GM19035 (cell line): Measurements from ENCODE around the gene FHIP1B.

Experiments used
- ATAC-seq: cut with Tn5 transposase; IDR thresholded peaks from one replicate; pipeline ENCODE4 v1.9.1; 2021; ENCODE audit not compliant: unreplicated experiment

Gene FHIP1B

DNA sequence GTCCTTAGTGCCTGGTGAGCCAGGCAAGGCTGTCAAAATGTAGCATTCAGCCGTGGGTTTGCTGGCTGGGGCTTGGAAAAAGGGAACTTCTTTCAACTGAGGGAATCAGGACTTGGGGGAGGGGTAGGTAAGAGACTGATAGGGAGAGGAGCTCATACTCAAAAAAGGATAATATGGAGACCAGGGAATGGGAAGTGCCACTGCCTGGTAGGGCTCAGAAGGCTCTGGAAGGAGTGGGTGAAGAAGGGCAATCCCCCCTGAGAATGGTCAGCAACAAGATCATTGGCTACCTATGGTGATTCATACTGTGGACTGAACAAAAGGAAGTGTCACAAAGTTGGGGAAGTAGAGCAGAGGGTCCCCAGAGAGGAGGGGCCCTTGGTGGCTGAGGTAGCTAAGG is 6.3 kb upstream of the FHIP1B start:
- ATAC-seq, result no peak

DNA sequence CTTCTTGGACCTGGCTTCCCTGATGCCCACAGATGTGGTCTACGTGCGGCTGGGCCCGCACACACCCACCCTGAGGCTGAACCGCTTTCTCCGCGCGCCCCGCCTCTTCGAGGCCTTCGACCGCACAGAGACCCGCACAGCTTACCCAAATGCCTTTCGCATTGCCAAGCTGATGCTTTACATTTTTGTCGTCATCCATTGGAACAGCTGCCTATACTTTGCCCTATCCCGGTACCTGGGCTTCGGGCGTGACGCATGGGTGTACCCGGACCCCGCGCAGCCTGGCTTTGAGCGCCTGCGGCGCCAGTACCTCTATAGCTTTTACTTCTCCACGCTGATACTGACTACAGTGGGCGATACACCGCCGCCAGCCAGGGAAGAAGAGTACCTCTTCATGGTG is 5.7 kb upstream of the FHIP1B start:
- no peak for ATAC-seq

DNA sequence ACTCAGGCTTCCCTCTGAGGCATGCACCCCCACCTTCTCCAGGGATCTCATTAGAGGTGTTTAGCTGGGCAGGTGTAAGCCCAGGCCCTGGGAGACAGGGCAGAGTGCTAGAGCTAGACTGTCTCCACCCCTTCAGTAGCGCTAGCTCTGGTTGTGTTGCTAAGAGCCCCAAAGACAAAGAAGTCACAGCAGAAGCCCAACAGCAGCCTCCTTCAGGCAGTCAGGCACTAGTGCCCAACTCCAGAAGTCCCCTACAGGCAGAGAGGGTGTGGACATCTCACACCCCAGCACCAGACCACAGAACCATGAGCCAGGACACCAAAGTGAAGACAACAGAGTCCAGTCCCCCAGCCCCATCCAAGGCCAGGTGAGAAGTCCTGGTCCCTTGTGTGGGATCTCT is 4.5 kb upstream of the FHIP1B start, which contains the start of gene CNGA4:
CNGA4 (plus strand) TSS at position 188 of the 400 bp plus-strand sequence; CDS start at position 306, 118 bp downstream.
- ATAC-seq, result no peak

DNA sequence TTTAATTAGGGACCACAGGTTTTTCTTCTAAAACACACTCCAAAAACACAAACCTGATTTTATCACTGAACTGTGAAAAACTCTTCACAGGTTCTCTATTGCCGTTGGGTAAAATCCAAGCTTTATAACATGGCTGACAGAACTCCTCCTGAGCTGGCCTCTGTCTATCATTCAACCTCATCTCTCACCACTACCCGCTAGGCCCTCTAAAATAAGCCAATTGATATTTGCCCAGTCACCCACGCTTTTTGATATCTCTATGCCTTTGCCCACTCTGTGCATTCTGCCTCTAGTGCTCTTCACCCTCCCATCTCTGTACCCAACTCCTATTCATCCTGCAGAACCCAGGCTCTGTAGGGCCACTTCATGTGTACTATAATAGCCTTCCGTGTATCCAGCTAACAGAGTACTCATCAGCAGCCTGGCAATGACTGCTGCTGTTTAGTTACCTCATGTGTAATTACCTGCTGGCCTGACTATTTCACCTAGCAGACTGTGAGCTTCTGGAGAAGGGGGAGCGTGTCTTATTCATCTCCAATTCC is 3.4 kb upstream of the FHIP1B start:
- ATAC-seq, result no peak

DNA sequence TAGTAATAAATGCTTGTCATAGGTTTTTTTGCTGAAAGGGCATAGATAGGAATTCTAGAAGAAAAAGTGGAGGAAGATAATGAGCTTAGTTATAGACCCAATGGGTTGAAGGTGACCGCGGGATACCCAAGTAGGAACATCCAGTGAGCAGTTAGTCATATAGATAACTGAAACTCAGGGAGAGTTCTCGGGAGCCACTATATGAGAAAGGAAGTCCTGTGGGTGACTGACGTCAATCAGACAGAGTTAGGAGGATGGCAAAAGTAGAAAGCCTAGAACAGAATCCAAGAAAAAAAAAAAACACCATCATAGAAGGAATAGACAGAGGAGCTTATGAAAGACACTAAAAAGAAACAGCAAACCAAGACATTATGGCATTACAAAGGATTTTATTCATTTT is 2.8 kb upstream of the FHIP1B start:
- no peak for ATAC-seq

DNA sequence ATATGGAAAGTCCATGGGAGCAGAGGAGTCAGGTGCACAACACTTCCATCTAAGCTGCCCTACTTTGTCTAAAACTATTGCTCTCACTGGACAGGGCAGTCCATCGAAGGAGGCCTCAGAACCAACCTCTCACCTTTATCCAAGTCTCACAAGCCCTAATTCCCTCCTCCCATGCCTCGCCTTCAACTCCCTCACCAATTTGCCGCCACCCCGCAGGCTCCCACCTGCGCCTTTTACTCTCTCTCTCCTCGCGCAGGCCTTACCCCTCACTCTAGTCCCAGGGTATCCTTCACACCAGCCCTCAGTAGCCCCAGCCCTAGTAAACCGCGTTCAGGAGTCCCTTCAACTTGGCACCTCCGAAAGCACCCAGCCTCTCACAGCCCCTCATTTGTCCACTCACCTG is 451 bp downstream of the FHIP1B start:
- ATAC-seq, result no peak

DNA sequence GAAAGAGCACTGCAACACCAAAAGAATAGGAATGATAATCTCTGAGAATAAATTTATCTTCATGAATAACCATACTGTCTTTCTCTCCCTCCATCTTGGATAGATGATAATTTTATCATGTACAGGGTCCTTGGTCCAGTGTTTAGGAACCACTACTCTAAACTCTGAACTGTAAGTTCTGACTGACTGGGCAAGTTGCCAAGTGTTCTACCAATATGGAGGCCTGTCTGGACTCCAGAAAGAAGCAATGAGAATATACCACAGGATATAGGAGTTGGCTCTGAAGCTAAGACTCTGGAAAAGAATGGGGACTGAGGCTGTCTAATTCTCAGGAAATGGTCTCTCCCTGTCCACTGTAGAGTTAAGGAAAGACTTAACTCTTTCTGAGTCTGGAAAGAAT is 1.5 kb downstream of the FHIP1B start:
- no peak for ATAC-seq

DNA sequence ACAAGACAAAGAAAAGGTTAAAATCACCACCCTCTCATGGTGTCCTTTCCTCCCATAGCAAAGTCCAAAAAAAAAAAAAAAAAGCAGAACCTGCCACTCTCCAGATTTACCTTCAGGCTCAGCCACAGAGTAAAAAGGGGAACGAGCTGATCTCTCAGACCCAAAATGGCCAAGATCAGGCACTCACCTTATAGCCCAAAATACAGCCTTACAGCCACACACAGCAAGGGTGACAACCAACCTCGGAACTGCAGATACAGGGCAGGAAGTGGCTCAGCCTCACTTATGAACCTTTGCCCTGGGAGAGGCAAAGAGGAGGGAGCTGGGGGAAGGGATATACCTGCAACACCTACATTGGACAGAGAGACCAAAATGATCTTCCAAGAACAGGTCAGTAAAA is 4.5 kb downstream of the FHIP1B start:
- ATAC-seq, result no peak

DNA sequence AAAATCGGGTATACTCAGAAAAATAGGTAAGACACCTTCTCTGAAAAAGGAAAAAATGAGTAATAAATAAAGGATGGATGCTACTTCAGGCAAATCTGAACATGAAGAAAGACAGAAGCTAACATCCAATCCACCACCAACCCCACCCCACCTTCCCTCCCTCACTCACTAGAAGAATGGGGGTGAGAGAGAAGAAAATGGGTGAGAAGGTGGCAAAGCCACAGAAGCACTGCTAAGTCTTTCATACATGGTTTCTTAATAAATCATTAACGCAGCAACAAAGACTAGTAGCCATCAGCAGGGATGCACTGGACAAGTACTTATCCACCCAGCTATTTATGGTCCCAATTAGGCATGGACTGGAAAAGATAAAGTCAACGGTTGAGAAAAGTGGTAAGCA is 5.9 kb downstream of the FHIP1B start:
- ATAC-seq, result no peak

DNA sequence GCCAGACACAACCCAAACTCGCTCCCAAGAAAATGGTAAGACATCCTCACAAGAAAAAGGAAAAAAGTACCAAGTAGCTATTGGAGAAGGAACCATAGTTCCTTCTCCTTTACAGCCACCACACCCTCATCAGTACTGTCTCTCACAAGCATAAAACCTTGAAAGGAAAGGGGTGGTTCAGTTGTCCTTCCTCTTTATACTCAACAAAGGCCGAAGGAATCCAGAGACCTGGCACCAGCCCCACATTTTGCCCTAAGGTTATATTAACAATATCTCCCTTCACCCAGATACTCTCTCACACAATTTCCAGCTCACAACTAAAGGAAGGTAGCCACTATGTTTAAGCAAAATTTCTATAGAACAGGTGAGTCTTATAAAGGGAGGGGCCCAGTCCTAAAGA is 8.5 kb downstream of the FHIP1B start:
- no peak for ATAC-seq

DNA sequence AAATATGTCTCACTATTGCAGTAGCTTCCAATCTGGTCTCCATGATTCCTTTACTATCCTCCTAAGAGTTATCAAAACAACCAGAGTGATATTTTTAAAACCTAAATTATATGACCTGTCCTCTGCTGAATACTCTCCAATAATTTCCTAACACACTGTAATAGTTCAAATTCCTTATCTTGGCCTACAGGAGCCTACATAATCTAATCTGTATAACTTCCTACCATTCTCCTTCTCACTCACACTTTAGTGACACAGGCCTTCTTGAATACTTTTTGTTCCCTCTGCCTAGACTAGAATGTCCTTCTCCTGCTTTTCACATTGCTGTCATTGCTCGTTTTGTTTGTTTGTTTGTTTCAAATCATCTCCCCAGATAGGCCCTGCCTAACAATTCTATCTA is 9.4 kb downstream of the FHIP1B start:
- no peak for ATAC-seq

DNA sequence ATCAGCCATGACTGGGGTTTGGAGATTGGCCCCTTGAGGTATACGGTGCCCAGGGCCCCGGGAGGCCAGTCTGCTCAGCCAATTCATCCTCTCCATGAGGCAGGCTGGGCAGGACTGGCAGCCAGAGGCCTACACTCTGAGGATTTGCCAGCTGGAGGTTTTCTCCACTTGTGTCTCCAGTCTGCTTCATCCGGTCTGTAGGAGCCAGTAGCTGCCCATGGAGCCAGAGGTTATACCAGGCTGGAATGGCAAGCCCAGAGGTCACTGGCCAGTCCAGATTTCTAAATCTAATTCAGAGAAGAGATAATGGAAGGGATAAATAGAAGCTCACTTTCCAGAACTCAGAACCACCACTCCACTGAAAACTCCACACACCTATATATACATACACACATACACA is 10.0 kb downstream of the FHIP1B start:
- ATAC-seq, result no peak

DNA sequence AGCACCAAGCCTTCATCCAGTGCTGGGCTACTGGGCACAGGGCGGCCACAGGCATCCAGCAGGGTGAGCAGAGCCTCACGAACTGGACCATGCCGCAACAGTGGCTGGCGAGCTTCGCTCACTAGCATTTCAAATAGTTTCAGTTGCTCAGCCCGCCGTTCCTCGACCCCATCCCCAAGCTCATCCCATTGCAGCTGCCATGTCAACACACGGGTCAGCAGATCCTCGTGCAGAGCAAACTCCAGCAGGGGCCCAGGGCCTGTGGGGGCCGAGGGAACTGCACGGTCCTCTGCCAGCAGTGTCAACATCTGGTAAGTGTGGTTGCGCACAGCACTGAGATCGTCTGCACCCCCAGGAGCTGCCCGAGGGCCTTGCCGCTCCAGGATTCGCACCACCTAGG is 10.6 kb downstream of the FHIP1B start:
- no peak for ATAC-seq

DNA sequence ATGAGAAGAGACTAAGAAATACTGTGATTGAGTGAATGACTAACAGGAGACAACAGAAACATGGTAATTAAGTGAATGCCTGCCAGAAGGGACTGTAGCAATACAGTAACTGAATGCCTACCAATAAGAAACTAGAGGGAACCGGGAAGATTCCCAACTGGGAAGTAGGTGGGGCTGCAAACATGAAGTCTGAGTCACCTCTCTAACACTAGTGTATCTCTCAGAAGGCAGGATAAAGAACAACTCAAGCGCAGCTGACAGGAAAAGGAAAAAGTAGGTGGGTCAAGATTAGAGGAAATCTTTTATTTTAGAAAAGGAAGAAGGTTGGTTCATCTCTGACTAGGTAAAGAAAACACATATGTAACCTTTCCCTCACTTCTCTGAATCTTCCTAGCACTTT is 15.1 kb downstream of the FHIP1B start:
- no peak for ATAC-seq

DNA sequence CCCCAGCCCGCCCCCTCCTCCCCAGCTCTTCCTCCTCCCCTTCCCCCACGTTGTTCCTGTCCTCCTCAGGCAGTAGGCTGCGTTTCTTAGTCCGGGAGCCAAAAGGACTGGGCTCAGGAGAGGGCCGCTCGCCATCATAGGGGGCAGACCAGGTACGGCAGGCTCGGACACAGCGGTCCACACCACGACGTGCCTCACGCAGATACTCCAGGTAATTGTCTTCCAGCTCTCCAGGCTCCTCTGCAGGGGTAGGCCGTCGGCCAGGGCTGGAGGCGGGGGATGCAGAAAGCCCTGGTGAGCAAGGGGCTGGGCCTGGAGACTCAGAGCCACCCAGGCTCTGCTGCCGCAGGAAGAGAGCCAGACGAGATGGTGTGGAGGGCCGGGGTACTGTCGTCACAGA is 16.7 kb downstream of the FHIP1B start:
- no peak for ATAC-seq

DNA sequence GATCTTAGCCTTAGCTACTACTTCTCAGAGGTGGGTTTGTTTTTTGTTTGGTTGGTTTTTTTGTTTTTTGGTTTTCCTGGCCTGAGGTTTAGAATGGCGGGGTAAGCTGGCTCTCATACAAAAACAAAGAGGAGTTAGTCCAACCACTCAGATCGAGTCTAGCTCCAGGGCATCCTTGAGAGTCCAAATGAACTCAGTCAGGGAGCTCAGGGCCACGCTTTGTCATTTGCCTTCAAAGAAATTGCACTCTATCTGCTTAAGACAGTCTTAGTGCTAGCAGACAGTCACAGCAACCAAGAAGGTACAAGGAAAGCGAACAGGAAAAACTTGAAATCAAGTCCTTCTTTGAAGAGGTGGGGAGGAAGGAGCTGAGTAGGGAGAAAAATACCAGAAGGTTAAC is 17.9 kb downstream of the FHIP1B start:
- ATAC-seq, result no peak

DNA sequence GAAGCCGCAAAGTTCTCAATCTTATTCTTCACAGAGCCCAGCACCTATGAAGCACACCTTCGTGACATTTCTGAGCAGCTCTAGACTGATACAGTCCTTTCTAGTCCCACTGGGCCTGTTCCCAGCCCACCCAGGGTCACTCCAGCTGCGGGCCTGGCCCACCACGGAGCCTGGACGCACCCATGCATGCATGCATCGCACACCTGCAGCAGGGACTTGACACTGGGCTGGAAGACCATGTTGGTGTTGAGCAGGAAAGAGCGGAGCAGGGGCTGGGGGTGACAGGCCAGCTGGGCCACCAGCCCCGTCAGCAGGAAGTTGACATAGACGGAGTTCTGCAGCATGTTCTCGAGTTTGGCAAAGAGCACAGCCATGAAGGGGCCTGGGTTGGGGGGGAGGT is 19.9 kb downstream of the FHIP1B start:
- ATAC-seq, result no peak

DNA sequence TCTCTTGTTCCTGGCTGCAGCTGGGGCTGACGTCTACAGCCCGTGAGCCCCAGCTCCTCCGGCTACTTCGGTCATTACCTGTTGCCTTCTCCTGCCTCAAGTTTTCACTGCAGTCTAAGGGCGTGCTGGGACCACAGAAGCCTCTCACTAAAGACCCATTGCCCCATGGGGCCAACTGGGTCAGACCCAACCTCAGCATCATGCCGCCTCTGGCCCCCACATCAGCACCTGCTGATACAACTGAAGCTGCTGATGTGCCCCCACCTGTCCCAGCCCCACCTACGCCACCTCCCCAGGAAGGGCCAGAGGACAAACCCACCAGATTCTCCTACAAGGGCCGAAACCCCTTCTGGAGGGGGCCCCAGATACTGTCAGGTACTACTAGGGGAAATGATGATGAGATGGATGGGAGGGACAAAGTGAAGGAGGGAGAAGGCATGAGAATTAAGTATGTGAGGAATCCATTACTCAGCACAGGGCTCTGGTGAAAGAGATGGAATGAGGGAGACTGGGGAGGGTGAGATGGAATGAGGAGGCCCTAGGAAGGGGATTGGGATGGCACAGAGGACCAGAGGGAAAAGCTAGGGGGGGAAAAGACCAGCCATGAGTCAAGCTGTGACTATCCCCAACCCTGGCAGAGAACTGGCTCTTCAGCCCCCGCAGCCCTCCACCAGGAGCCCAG is 24.0 kb downstream of the FHIP1B start:
- ATAC-seq, result no peak

DNA sequence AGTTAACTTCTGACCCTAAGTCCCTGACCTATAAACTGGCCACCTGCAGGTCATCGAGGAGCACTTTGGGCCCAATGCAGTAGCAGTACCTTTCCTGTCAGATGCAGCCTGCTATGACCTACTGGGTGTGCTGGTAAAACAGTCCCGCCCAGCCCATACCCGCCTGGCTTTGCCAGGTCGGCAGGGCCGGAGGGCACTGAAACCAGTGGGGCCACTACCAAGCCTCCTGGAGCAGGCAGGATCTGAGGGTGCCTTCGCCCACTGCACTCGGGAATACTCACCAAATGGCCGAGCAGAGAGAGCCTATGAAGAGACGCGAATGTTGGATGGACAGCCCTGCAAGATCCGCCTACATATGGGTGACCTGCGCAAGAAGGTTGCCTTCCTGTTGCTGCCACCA is 24.6 kb downstream of the FHIP1B start:
- ATAC-seq, result no peak

DNA sequence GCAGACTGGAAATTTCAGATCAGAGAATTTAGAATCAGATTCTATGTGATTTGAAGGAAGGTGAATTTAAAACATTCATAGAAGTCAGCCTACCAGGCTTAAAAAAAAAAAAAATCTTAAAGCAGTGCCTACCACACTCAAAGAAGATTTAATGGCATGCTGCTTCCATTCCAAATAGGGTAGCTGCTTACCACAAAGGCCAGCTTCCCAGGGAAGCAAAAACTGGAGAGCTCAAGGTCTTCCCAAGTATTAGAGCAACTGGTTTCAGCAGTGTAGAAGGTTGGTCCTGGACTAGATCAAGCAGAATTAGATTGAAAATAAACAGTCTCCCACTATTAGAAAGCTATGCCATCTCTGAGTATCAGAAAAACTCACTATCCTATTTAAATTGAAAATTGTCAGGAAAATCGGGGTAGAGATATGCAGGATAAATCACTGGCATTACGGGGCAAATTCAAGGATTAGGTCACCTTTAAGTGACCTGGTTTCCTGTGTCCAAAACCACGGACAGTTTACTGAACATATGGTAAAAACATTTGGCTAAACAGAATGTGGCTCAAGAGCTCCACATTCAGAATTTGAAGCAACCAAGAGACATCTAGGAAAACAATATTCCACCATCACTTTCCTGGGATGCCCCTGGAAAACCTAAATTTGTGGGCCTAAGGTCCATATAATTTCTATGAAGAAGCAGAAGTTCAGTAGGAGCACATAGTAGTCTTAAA is 27.8 kb downstream of the FHIP1B start:
- no peak for ATAC-seq

DNA sequence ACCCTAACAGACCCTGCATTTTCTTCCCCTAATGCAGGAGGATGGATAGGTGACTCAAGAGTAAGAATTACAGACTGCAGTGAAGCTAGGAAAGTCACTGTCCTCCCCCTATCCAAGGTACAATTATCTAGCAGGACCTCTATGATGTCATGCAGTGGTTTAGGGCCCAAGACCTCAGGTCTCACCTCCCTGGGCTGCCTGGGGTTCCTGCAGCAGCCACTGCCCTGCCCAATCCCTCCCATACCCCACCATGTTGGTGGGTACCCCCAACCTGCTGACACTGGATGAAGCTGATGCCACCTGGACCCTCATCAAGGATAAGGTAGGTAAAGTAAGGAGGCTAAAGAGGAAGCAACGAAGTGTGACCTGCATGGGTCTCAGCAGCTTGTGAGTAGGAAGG is 29.1 kb downstream of the FHIP1B start, which contains the start of gene C11orf42:
C11orf42 (plus strand) TSS at position 192 of the 400 bp plus-strand sequence; CDS start at position 251, 59 bp downstream.
- ATAC-seq, result no peak

DNA sequence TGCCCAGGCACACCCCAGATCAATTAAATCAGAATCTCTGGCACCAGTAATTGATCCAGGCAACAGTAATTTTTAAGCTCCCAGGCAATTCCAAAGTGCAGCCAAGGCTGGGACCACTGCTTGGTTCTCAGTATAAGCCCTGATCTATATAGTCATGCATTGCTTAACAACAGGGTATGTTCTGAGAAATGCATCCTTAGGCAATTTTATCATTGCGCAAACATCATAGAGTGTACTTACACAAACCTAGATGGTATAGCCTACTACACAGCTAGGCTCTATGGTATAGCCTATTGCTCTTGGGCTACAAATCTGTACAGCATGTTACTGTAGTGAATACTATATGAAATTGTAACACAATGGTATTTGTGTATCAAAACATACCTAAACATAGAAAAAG is 29.7 kb downstream of the FHIP1B start:
- ATAC-seq, result no peak
